ENCODE measurements around the gene CALN1.

DNA sequence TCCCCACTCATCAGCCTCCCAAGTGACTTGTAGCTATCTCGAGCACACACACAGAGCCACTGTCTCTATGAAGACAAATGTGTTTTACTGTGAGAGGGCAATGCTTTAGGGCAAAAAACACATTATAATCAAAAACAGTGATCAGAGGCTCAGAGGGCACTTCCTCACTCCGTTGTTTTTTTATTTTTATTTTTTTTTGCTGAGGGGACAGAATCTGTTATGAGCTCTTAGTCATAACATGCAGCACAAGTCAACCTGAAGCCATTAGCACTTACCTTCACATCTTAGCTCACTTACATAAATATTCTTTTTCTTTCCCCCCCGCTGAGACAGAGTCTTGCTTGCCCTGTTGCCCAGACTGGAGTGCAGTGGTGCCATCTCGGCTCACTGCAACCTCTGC is 157.7 kb downstream of the CALN1 start:
- TF ChIP-seq, protein P1, sequence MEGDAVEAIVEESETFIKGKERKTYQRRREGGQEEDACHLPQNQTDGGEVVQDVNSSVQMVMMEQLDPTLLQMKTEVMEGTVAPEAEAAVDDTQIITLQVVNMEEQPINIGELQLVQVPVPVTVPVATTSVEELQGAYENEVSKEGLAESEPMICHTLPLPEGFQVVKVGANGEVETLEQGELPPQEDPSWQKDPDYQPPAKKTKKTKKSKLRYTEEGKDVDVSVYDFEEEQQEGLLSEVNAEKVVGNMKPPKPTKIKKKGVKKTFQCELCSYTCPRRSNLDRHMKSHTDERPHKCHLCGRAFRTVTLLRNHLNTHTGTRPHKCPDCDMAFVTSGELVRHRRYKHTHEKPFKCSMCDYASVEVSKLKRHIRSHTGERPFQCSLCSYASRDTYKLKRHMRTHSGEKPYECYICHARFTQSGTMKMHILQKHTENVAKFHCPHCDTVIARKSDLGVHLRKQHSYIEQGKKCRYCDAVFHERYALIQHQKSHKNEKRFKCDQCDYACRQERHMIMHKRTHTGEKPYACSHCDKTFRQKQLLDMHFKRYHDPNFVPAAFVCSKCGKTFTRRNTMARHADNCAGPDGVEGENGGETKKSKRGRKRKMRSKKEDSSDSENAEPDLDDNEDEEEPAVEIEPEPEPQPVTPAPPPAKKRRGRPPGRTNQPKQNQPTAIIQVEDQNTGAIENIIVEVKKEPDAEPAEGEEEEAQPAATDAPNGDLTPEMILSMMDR (IDR thresholded peaks at IDR 0.05), result no peak
- TF ChIP-seq POLR2A (IDR thresholded peaks at IDR 0.05) (no peak), POLR2AphosphoS5 (IDR thresholded peaks at IDR 0.05) (no peak), EP300 (IDR thresholded peaks at IDR 0.05) (no peak)
